DND-41 (cell line): ENCODE measurements around the gene TCF4.

Experiments
- CTCF ChIP-seq: IDR thresholded peaks from 2 replicates; pipeline ENCODE4 v1.5.1; 2012; ENCODE audit warnings: borderline replicate concordance, low read length, moderate library complexity, mild to moderate bottlenecking; ENCODE audit not compliant: poor library complexity, severe bottlenecking; ENCODE audit errors: extremely low read depth
- EZH2 ChIP-seq: IDR thresholded peaks from 3 replicates; pipeline ENCODE4 v1.6.1; 2012; ENCODE audit warnings: borderline replicate concordance, low read depth, mild to moderate bottlenecking, moderate library complexity, low read length, inconsistent platforms; ENCODE audit not compliant: severe bottlenecking

- TF ChIP-seq CTCF (no peak), EZH2 (no peak)
These were observed 122.7 kb downstream of the TCF4 start for GRCh38 chr18:55465313-55465712.
